Measurements from ENCODE around the gene TIMM21. TPM values are rescaled to one million over a fixed set of nuclear protein-coding genes. Genes with fewer than 3 reads are reported as not detected.

Gene TIMM21
- polyA plus RNA-seq, 1 experiment: 21.2 TPM

GRCh38 chr18:74114116-74114515, 34.2 kb upstream of the TIMM21 start:
- TF ChIP-seq CTCF (IDR thresholded peaks at IDR 0.05; ENCODE audit: insufficient read depth, low read depth, low read length): no peak
- ChIA-PET POLR2A (no interaction called here), CTCF (interaction anchor here (0.7 to 5.3 kb wide), 6 partner anchors 15 to 1354 kb away, joined by 3 to 45 read pairs (median 5); no protein-coding TSS in a partner anchor)
- no peak overlapping the region for H3K4me3 ChIP-seq (ENCODE audit: low read depth, low read length)
- DNase-seq (ENCODE audit: low read depth): no peak
- H3K27me3 ChIP-seq (ENCODE audit: control insufficient read depth, insufficient read depth, low read length): no peaks in the 10 kb centered on the region
- no peaks in the 10 kb centered on the region for H3K36me3 ChIP-seq (ENCODE audit: control insufficient read depth, insufficient read depth, low read length)

- Histone ChIP-seq H3K27me3 (ENCODE audit: control insufficient read depth, insufficient read depth, low read length) (no peaks in the 10 kb centered on the region), H3K4me3 (ENCODE audit: low read depth, low read length) (no peak overlapping the region), H3K36me3 (ENCODE audit: control insufficient read depth, insufficient read depth, low read length) (no peaks in the 10 kb centered on the region)
- POLR2A ChIA-PET: no interaction called here
- TF ChIP-seq CTCF (IDR thresholded peaks at IDR 0.05; ENCODE audit: insufficient read depth, low read depth, low read length): no peak
- CTCF ChIA-PET: interaction anchor here (0.6 to 5.3 kb wide), 6 partner anchors 16 to 1355 kb away, joined by 3 to 45 read pairs (median 5); no protein-coding TSS in a partner anchor
- no peak for DNase-seq (ENCODE audit: low read depth)
These were observed 33.3 kb upstream of the TIMM21 start for GRCh38 chr18:74115046-74115445.

GRCh38 chr18:74116633-74117554, 31.4 kb upstream of the TIMM21 start:
- no peak for DNase-seq (ENCODE audit: low read depth)
- ChIA-PET POLR2A (no interaction called here), CTCF (interaction anchor here (0.5 to 5.3 kb wide), 13 partner anchors 9 to 1367 kb away, joined by 3 to 45 read pairs (median 3); no protein-coding TSS in a partner anchor)
- peak; percentile 72 for TF ChIP-seq CTCF (IDR thresholded peaks at IDR 0.05; ENCODE audit: insufficient read depth, low read depth, low read length)
- no peak overlapping the region for H3K4me3 ChIP-seq (ENCODE audit: low read depth, low read length)
- H3K27me3 ChIP-seq (ENCODE audit: control insufficient read depth, insufficient read depth, low read length): no peaks in the 10 kb centered on the region
- H3K36me3 ChIP-seq (ENCODE audit: control insufficient read depth, insufficient read depth, low read length): no peaks in the 10 kb centered on the region

GRCh38 chr18:74123200-74123599, 25.1 kb upstream of the TIMM21 start:
- CTCF ChIA-PET: no interaction called here
- POLR2A ChIA-PET: no interaction called here
- H3K4me3 ChIP-seq (ENCODE audit: low read depth, low read length): no peak overlapping the region
- no peak for TF ChIP-seq CTCF (IDR thresholded peaks at IDR 0.05; ENCODE audit: insufficient read depth, low read depth, low read length)
- no peak for DNase-seq (ENCODE audit: low read depth)
- H3K27me3 ChIP-seq (ENCODE audit: control insufficient read depth, insufficient read depth, low read length): peaks cover 2% of the 10 kb centered on the region; the same call in 1 of the 2 replicates
- H3K36me3 ChIP-seq (ENCODE audit: control insufficient read depth, insufficient read depth, low read length): no peaks in the 10 kb centered on the region

- no peaks in the 10 kb centered on the region for H3K36me3 ChIP-seq (ENCODE audit: control insufficient read depth, insufficient read depth, low read length)
- peaks cover 2% of the 10 kb centered on the region; the same call in 1 of the 2 replicates for H3K27me3 ChIP-seq (ENCODE audit: control insufficient read depth, insufficient read depth, low read length)
- TF ChIP-seq CTCF (IDR thresholded peaks at IDR 0.05; ENCODE audit: insufficient read depth, low read depth, low read length): no peak
- no peak overlapping the region for H3K4me3 ChIP-seq (ENCODE audit: low read depth, low read length)
- CTCF ChIA-PET: interaction anchor here (1.3 kb wide), 1 partner anchor 13 kb away, joined by 4 read pairs; no protein-coding TSS in a partner anchor
- no peak for DNase-seq (ENCODE audit: low read depth)
- POLR2A ChIA-PET: no interaction called here
These were observed 23.7 kb upstream of the TIMM21 start for GRCh38 chr18:74124642-74125041.

Measured in BJ (cell line).